NCI-H2196 (cell line): ENCODE results near the gene ANTXRL.
"Not testable (repeated sequence)": the region's sequence is repeated elsewhere in the genome, so short reads cannot be mapped to it uniquely, and the experiment has no call there.

Experiments used
- DNase-seq: peaks from one replicate; lab custom pipeline; 2025; ENCODE audit not compliant: unreplicated experiment; lab: John Stamatoyannopoulos, UW

The ANTXRL gene

DNA sequence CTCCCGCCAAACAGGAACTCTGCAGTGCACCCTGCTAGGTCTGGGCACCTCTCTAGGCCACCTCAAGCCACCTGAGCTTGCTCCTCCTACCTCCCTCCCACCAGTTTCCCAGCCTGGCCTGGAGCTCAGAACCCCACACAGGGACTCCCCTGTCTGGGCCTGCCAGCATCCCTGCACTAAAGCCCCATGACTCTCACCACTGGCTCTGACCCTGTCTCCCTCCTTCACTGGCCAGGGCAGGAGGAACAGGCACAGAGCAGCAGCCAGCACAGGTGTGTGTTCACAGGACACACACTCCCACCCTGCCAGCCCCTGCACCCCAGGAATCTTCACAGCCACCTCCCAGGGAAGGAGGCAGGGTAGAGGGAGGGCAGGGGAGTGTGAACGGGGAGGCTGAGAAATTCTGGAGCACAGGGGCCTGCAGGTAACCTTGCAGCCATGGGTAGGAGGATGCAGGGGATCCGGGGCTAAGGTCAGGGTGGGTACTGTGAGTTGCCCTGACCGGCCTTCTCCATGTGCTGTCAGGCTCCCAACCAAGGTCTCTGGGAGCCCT lies 13.9 kb upstream of the ANTXRL start:
- DNase-seq = no peak

- no peak for DNase-seq
Observed at GRCh38 chr10:46273506-46274477, 13.0 kb upstream of the ANTXRL start.

GRCh38 chr10:46277840-46278239 lies 9.0 kb upstream of the ANTXRL start:
- DNase-seq = no peak

- DNase-seq = not testable (repeated sequence)
Observed at GRCh38 chr10:46282421-46282831, 4.4 kb upstream of the ANTXRL start.

- DNase-seq = peak; percentile 18
Observed at GRCh38 chr10:46282842-46283574, 3.8 kb upstream of the ANTXRL start.

DNA sequence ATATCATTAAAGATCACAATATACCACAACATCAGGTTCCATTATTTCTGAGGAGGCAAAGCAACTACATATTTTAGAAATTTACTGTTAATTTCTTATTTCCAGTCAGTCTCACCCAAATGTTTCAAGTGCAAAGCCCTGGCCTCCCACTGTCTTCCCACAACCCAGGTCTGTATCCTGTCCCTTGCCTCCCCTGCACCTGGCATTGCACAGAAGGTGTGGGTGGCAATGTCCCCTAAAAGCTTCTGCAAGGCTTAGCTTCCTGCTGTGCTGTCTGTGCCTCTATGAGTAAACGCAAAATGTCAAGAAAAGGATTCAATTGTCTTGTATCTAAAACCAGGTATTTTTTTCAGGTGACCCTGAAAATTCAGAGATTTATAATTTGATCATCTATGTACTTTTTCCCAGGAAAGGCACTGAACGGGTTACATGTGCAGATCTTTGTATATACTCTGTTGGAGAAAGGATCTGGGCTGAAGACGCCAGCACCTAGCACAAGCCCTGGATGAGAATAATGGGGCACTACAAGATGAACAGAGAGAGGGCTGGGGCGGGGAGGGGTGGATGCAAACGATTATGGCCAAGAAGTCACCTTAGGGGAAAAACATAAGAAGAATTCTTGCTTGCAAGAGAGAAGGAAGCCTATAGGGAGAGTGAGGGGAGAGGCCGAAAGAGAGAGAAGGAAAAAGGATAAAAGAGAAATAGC lies 3.1 kb upstream of the ANTXRL start:
- no peak for DNase-seq

DNA sequence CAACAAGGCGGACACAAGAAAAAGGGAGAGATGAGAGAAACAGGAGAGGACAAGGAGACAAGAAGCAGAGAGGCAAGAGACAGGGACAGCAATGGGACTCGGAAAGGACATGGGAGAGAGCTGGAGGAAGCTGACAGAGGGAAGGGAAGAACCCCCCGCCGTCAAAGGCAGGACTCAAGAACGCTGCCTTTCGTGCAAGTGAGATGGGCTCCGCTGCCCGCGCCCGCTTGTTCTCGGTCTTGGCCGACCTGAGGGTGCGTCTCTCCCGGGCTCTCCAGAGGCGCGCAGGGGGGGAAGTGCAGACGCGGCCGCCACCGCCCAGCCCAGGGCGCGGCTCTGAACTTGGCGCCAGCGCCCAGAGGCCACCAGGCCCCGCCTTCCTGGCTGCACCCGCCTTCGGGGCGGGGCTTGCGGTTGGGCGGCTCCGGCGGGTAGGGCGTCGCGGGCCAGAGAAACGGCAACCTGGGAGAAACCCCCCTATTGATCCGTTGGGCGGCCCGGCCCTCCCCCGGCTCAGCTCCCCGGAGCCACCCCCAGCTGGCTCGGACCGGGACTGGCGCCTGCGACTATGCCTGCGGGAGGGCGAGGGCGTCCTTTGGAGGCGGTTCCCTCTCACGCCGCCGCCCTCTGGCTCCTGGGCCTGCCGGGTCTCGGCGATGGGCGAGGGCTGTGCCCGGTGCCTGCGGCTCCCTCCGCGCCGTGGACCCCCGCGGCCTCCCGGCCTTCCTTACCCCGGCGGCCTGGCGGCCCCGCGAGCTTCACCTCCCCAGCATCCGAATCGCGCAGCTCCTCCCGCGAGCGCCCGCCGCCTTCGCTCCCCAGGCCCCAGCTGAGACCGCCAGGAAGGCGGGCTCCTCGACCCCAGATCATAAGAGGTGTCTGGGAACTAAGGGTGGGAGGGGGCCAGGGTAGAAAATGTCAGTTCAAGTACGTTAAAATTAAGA lies 2.2 kb upstream of the ANTXRL start:
- DNase-seq = peak; percentile 51

DNA sequence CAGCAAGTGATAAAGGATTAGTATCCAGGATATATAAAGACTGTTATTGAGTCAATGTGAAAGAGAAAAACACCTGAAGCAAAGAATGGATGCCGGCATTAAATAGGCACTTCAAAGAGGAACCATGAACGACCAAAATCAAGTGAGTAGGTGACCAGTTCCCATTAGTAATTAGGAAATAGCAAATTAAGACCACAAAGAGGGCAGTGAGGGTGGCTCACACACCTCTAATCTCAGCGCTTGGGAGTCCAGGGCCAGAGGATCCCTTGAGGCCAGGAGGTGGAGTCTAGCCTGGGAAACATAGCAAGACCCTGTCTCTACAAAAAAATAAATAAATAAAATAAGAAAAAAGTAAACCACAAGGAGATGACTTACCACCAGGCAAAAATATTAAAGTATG lies 1.5 kb upstream of the ANTXRL start:
- no peak for DNase-seq

GRCh38 chr10:46285966-46286620 lies 704 bp upstream of the ANTXRL start:
- no peak for DNase-seq

DNA sequence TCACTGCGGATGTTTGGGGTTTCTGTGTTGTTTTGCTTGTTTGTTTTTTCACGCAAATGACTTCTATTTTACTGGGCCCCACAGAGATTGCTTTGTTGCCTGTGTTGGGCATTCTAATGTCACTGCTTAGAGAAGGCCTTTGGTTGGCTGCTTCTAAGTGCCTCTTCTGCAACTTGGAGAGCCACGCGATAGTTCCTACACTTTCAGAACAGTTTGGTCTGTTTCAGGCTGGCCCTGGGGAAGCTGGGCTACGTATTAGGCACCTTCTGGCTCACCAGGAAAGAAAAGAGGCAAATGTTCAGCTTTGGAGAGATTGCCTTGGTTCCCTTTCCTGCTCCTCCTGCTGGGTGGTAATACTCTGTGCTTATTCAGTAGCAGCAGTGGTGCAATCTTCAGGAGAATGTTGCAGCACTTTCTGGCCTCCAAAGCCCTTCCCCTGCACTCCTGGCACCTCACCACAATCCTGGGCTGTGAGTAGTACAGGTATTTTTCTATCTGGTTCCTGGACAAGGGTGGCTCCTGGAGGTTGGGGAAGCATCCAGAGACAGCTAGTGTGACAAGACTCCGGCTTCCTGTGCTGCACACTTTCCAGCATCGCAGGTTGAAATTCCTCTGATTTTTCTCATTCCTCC lies 1.2 kb downstream of the ANTXRL start:
- no peak for DNase-seq

- DNase-seq = no peak
Observed at GRCh38 chr10:46288601-46289206, 1.9 kb downstream of the ANTXRL start.

DNA sequence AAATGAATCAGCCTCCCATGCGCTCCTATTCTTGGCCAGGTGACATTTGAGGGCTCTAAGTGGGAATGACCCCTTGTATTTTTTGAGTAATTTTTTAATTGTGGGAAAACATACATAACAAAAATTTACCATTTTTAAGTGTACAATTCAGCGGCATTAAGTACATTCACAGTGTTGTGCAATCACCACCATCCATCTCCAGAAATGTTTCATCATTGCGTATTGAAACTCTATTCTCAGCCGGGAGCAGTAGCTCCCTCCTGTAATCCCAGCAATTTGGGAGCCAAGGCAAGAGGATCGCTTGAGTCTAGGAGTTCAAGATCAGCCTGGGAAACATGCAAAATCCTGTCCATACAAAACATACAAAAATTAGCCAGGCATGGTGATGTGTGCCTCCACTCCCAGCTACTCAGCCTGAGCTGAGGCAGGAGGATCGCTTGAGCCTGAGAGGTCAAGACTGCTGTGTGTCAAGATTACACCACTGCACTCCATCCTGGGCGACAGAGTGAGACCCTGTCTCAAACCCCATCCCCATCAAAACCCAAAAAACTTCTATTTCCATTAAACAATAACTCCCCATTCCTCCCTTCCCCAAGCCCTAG lies 2.5 kb downstream of the ANTXRL start:
- DNase-seq = no peak

- DNase-seq = no peak
Observed at GRCh38 chr10:46290101-46290886, 3.5 kb downstream of the ANTXRL start.

DNA sequence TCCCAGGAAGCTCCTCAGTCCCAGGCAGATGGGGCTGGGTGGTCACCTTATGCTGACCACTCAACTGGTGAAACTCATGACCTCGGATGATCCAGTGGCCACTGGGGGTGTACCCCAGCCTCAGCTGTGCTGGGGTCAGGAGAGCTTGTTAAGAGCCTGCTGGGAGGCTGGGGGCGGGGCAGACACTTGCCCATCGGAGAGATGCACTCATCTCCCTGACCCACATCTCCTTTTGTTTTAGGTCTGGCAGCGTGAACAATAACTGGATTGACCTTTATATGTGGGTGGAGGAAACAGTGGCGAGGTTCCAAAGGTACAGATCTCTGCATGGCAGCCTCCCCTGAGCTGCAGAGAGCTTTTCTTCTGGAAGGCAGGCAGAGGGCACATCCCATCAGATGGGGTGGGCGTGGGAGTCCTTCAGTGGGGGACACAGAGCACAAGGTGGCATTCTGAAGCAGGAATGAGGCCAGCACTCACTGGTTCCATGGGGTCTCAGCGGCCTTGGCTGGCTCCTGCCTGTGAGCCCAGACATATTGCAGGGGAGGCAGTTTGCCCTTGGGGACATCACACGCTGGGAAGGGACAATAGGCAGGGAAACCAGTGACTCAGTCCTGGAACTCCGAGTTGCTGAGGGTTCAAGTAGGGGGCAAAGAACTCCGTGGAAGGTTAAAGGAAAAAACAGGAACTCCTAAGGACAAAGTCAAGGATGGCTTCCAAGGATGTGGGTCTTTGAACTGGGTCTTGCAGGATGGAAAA lies 5.2 kb downstream of the ANTXRL start:
- no peak for DNase-seq

DNA sequence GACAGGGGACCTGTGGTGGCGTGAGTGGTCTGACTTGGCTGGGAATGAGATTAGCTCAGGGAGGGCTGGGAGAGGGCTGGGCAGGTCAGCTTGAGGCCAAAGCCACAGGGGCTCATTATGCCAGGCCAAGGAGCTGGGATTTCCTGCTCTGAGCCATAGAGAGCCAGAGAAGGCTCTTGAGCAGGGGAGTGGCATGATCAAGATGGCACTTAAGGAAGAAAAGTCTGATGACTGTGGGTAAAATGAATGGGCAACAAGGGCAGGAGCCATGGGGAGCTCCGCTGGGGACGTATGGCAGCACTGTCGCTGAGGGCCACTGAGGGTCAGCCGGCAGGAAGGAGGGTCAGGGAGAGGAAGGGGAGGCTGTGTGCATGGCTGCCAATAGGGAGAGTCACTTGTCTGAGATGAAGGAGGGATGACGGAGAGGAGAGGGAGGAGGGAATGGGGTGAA lies 5.8 kb downstream of the ANTXRL start:
- no peak for DNase-seq

DNA sequence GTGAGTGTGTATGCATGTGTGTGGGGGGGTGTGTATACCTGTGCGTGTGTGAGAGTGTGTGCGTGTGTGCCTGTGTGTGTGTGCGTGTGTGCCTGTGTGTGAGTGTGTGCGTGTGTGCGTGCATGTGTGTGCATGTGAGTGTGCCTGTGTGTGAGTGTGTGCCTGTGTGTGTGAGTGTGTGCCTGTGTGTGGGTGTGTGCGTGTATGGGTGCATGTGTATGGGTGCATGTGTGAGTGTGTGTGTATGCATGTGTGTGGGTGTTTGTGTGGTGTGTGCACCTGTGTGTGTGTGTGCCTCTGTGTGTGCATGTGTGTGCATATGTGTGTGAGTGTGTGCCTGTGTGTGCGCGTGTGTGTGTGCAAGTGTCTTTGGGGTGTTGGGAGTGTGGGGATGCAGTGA lies 6.4 kb downstream of the ANTXRL start:
- DNase-seq = no peak
